Parathyroid adenoma (tissue), 2 donors: ENCODE data around the gene MED27.

Source experiments
- H2AFZ ChIP-seq: fragments of 300-600 bp; sonication (generic); one replicate; pipeline ENCODE4 v1.7.0; 2017; ENCODE audit warnings: antibody characterized with exemption, mild to moderate bottlenecking
- H3K27ac ChIP-seq: fragments of 300-600 bp; sonication (generic); one replicate; pipeline ENCODE4 v1.7.0; 2017
- H3K27me3 ChIP-seq: fragments of 300-600 bp; sonication (generic); one replicate; pipeline ENCODE4 v1.7.0; 2017; ENCODE audit warnings: low read length; ENCODE audit not compliant: control insufficient read depth, insufficient read depth
- H3K36me3 ChIP-seq: fragments of 300-600 bp; sonication (generic); one replicate; pipeline ENCODE4 v1.7.0; 2017; ENCODE audit warnings: low read length; ENCODE audit not compliant: control insufficient read depth, insufficient read depth
- H3K4me1 ChIP-seq: fragments of 300-600 bp; sonication (generic); one replicate; pipeline ENCODE4 v1.7.0; 2017; ENCODE audit warnings: control low read depth
- H3K4me2 ChIP-seq: fragments of 300-600 bp; sonication (generic); one replicate; pipeline ENCODE4 v1.7.0; 2017; ENCODE audit warnings: low read length
- H3K4me3 ChIP-seq: fragments of 300-600 bp; sonication (generic); one replicate; pipeline ENCODE4 v1.7.0; 2017; ENCODE audit warnings: low read depth, low read length
- H3K79me2 ChIP-seq: fragments of 300-600 bp; sonication (generic); one replicate; pipeline ENCODE4 v1.7.0; 2017; ENCODE audit warnings: control low read depth
- H3K9ac ChIP-seq: fragments of 300-600 bp; sonication (generic); one replicate; pipeline ENCODE4 v1.7.0; 2017; ENCODE audit warnings: mild to moderate bottlenecking
- H3K9me3 ChIP-seq: fragments of 300-600 bp; sonication (generic); one replicate; pipeline ENCODE4 v1.7.0; 2017; ENCODE audit warnings: low read length; ENCODE audit not compliant: control insufficient read depth
- CTCF ChIP-seq: fragments of 300-600 bp; sonication (generic); IDR thresholded peaks from one replicate; pipeline ENCODE4 v1.7.0; 2017; ENCODE audit warnings: antibody characterized with exemption, mild to moderate bottlenecking
- donor health status: primary hyperparathyroidism.

MED27 gene

DNA sequence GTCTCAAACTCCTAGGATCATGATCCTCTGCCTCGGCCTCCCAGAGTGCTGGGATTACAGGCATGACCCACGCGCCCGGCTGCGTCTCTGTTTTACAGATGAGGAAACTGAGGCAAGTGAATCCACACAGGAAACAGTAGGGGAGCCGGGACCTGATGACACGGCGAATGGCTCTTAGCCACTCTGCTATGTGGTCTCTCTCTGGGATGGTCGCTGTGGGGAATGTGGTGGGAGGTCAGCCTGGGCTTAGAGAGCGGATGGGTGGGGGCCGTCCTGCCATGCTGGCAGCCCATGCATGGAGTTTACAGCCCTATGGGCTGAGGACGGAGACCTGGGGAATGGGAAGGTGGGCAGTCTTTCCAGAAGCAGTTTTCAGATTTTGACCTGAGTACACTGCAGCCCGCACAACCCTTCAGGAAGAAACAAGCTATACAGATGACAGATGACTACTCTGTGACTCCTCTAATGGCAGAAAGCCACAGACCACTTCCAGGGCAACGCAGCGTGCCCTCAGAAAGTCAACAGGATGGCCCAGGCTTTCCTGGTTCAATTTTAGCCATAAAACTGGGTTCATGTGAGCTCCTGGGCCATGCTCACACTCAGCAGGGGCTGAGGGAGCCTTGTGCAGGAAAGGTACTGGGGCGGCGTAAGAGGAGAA lies 203.7 kb downstream of the MED27 start:
- Histone ChIP-seq H3K27me3 (no peaks in the 10 kb centered on the region), H3K36me3 (no peaks in the 10 kb centered on the region), H3K4me2 (no peak overlapping the region), H3K4me3 (no peak overlapping the region), H3K27ac (no peak overlapping the region), H3K9me3 (no peaks in the 10 kb centered on the region), H3K4me1 (no peaks in the 10 kb centered on the region), H3K79me2 (no peaks in the 10 kb centered on the region), H3K9ac (no peak overlapping the region), H2AFZ (no peak overlapping the region)
- no peak for TF ChIP-seq CTCF

- no peaks in the 10 kb centered on the region for H3K27me3 ChIP-seq
- H3K9me3 ChIP-seq, result no peaks in the 10 kb centered on the region
- no peak overlapping the region for H2AFZ ChIP-seq
- no peak overlapping the region for H3K27ac ChIP-seq
- H3K4me1 ChIP-seq, result no peaks in the 10 kb centered on the region
- no peaks in the 10 kb centered on the region for H3K36me3 ChIP-seq
- TF ChIP-seq CTCF, result no peak
- no peak overlapping the region for H3K4me2 ChIP-seq
- H3K79me2 ChIP-seq, result no peaks in the 10 kb centered on the region
- no peak overlapping the region for H3K9ac ChIP-seq
- no peak overlapping the region for H3K4me3 ChIP-seq
Measured at GRCh38 chr9:131874916-131875670, 204.6 kb downstream of the MED27 start.

GRCh38 chr9:131874447-131874846 lies 205.2 kb downstream of the MED27 start:
- no peaks in the 10 kb centered on the region for H3K79me2 ChIP-seq
- no peak overlapping the region for H3K9ac ChIP-seq
- no peaks in the 10 kb centered on the region for H3K36me3 ChIP-seq
- no peaks in the 10 kb centered on the region for H3K9me3 ChIP-seq
- H3K27ac ChIP-seq, result no peak overlapping the region
- no peak overlapping the region for H3K4me3 ChIP-seq
- H3K27me3 ChIP-seq, result no peaks in the 10 kb centered on the region
- no peaks in the 10 kb centered on the region for H3K4me1 ChIP-seq
- no peak overlapping the region for H2AFZ ChIP-seq
- no peak overlapping the region for H3K4me2 ChIP-seq
- TF ChIP-seq CTCF, result no peak

DNA sequence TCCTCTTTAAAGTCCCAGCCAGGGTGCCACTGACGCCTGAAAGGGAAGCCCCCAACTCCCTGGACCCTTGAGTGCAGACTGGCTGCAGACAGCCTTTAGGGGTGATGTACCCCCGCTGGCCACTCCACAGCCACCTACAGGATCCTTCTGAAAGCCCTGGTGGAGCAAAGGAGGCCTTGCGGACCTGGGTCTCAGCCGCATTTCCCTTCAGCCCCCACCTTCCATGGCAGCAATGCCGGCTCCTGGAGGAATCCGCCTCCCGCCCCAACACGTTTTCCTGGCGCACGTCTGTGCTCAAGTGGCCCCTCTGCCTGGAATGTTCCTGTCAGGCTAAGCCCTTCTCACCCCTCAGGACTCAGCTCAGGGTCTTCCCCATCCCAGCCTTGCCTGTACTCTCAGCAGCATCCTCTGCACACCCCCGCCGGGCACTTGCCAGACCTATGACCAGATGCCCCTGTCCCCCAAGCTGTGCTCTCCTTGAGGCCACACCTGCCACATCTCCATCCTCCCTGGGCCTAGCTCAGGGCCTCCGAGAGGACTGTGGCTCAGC lies 205.7 kb downstream of the MED27 start:
- no peaks in the 10 kb centered on the region for H3K9me3 ChIP-seq
- H3K4me1 ChIP-seq, result no peaks in the 10 kb centered on the region
- H3K9ac ChIP-seq, result no peak overlapping the region
- no peak for TF ChIP-seq CTCF
- no peak overlapping the region for H2AFZ ChIP-seq
- H3K27ac ChIP-seq, result no peak overlapping the region
- no peaks in the 10 kb centered on the region for H3K79me2 ChIP-seq
- no peaks in the 10 kb centered on the region for H3K36me3 ChIP-seq
- no peak overlapping the region for H3K4me2 ChIP-seq
- H3K4me3 ChIP-seq, result no peak overlapping the region
- no peaks in the 10 kb centered on the region for H3K27me3 ChIP-seq
